ENCODE measurements around the gene NFASC. TPM values are rescaled to one million over a fixed set of nuclear protein-coding genes. Genes with fewer than 3 reads are reported as not detected.

NFASC gene
- total RNA-seq, 1 donor from 2014 or later = 29.6 TPM

GRCh38 chr1:204882479-204882878 is 11.8 kb downstream of the NFASC start:
- Histone ChIP-seq H3K27ac (ENCODE audit: low read depth, low read length) (no peak overlapping the region), H3K4me1 (ENCODE audit: insufficient read depth, low read length) (peaks cover 3% of the 10 kb centered on the region), H3K79me2 (ENCODE audit: insufficient read depth, low read length) (no peaks in the 10 kb centered on the region), H4K20me1 (ENCODE audit: insufficient read depth, low read length) (no peaks in the 10 kb centered on the region), H3K9me3 (ENCODE audit: insufficient read depth, low read depth, low read length) (no peaks in the 10 kb centered on the region), H3K4me2 (ENCODE audit: low read length) (no peak overlapping the region), H3K36me3 (ENCODE audit: insufficient read depth, low read length) (no peaks in the 10 kb centered on the region), H3K4me3 (ENCODE audit: insufficient read depth, low read depth, low read length) (no peak overlapping the region), H2AFZ (ENCODE audit: low read depth, low read length) (no peak overlapping the region), H3K9ac (ENCODE audit: low read length) (no peak overlapping the region), H3K27me3 (ENCODE audit: insufficient read depth, low read length) (no peaks in the 10 kb centered on the region)
- H3K4me3 Mint-ChIP-seq (ENCODE audit: unreplicated experiment) = no peak overlapping the region
- H3K27me3 Mint-ChIP-seq (ENCODE audit: low read depth, unreplicated experiment) = peaks cover 5% of the 10 kb centered on the region
- H3K9me3 Mint-ChIP-seq (ENCODE audit: unreplicated experiment) = no peaks in the 10 kb centered on the region
- no peaks in the 10 kb centered on the region for H3K36me3 Mint-ChIP-seq (ENCODE audit: low read depth, unreplicated experiment)
- FAIRE-seq = no peak
- H3K27ac Mint-ChIP-seq (ENCODE audit: unreplicated experiment) = peak overlapping the region; percentile 53
- DNase-seq (ENCODE audit: low read depth) = no peak
- no peak for TF ChIP-seq EZH2 (IDR thresholded peaks at IDR 0.05; ENCODE audit: insufficient read depth, low read length)
- TF ChIP-seq CTCF (IDR thresholded peaks at IDR 0.05; ENCODE audit: insufficient read depth, low read depth, low read length) = no peak
- peaks cover 4% of the 10 kb centered on the region for H3K4me1 Mint-ChIP-seq (ENCODE audit: low read depth, unreplicated experiment)

GRCh38 chr1:204883405-204883804 is 12.7 kb downstream of the NFASC start:
- Mint-ChIP-seq H3K27ac (ENCODE audit: unreplicated experiment) (no peak overlapping the region), H3K27me3 (ENCODE audit: low read depth, unreplicated experiment) (peaks cover 3% of the 10 kb centered on the region), H3K36me3 (ENCODE audit: low read depth, unreplicated experiment) (no peaks in the 10 kb centered on the region), H3K4me3 (ENCODE audit: unreplicated experiment) (no peak overlapping the region), H3K4me1 (ENCODE audit: low read depth, unreplicated experiment) (peaks cover 10% of the 10 kb centered on the region), H3K9me3 (ENCODE audit: unreplicated experiment) (no peaks in the 10 kb centered on the region)
- H3K9ac ChIP-seq (ENCODE audit: low read length) = no peak overlapping the region
- no peaks in the 10 kb centered on the region for H3K36me3 ChIP-seq (ENCODE audit: insufficient read depth, low read length)
- no peak overlapping the region for H2AFZ ChIP-seq (ENCODE audit: low read depth, low read length)
- H4K20me1 ChIP-seq (ENCODE audit: insufficient read depth, low read length) = no peaks in the 10 kb centered on the region
- FAIRE-seq (no peak), DNase-seq (ENCODE audit: low read depth) (no peak)
- H3K4me1 ChIP-seq (ENCODE audit: insufficient read depth, low read length) = peaks cover 9% of the 10 kb centered on the region
- H3K4me2 ChIP-seq (ENCODE audit: low read length) = no peak overlapping the region
- H3K27me3 ChIP-seq (ENCODE audit: insufficient read depth, low read length) = no peaks in the 10 kb centered on the region
- H3K79me2 ChIP-seq (ENCODE audit: insufficient read depth, low read length) = no peaks in the 10 kb centered on the region
- no peak overlapping the region for H3K27ac ChIP-seq (ENCODE audit: low read depth, low read length)
- H3K4me3 ChIP-seq (ENCODE audit: insufficient read depth, low read depth, low read length) = no peak overlapping the region
- TF ChIP-seq EZH2 (IDR thresholded peaks at IDR 0.05; ENCODE audit: insufficient read depth, low read length) (no peak), CTCF (IDR thresholded peaks at IDR 0.05; ENCODE audit: insufficient read depth, low read depth, low read length) (no peak)
- no peaks in the 10 kb centered on the region for H3K9me3 ChIP-seq (ENCODE audit: insufficient read depth, low read depth, low read length)

- no peak overlapping the region for H3K4me3 ChIP-seq (ENCODE audit: insufficient read depth, low read depth, low read length)
- peak; percentile 82 for DNase-seq (ENCODE audit: low read depth)
- FAIRE-seq = no peak
Observed at GRCh38 chr1:204885288-204885711, 14.6 kb downstream of the NFASC start.

More at GRCh38 chr1:204885288-204885711, 14.6 kb downstream of the NFASC start:
- no peaks in the 10 kb centered on the region for H3K36me3 ChIP-seq (ENCODE audit: insufficient read depth, low read length)
- TF ChIP-seq CTCF (IDR thresholded peaks at IDR 0.05; ENCODE audit: insufficient read depth, low read depth, low read length) (no peak), EZH2 (IDR thresholded peaks at IDR 0.05; ENCODE audit: insufficient read depth, low read length) (no peak)
- H3K27ac ChIP-seq (ENCODE audit: low read depth, low read length) = peak overlapping the region; percentile 27
- Mint-ChIP-seq H3K4me1 (ENCODE audit: low read depth, unreplicated experiment) (peaks cover 15% of the 10 kb centered on the region), H3K27ac (ENCODE audit: unreplicated experiment) (no peak overlapping the region), H3K9me3 (ENCODE audit: unreplicated experiment) (no peaks in the 10 kb centered on the region), H3K27me3 (ENCODE audit: low read depth, unreplicated experiment) (peaks cover 3% of the 10 kb centered on the region), H3K4me3 (ENCODE audit: unreplicated experiment) (no peak overlapping the region), H3K36me3 (ENCODE audit: low read depth, unreplicated experiment) (no peaks in the 10 kb centered on the region)
- no peaks in the 10 kb centered on the region for H3K9me3 ChIP-seq (ENCODE audit: insufficient read depth, low read depth, low read length)
- no peak overlapping the region for H2AFZ ChIP-seq (ENCODE audit: low read depth, low read length)
- no peaks in the 10 kb centered on the region for H4K20me1 ChIP-seq (ENCODE audit: insufficient read depth, low read length)
- no peaks in the 10 kb centered on the region for H3K27me3 ChIP-seq (ENCODE audit: insufficient read depth, low read length)
- H3K4me2 ChIP-seq (ENCODE audit: low read length) = peak overlapping the region; percentile 39
- peak overlapping the region; percentile 26 for H3K9ac ChIP-seq (ENCODE audit: low read length)
- peaks cover 14% of the 10 kb centered on the region for H3K4me1 ChIP-seq (ENCODE audit: insufficient read depth, low read length)
- no peaks in the 10 kb centered on the region for H3K79me2 ChIP-seq (ENCODE audit: insufficient read depth, low read length)

Data from astrocyte (in vitro differentiated cells and primary cell).